ENCODE data around the gene KCNMA1. TPM values are rescaled to one million over a fixed set of nuclear protein-coding genes. Genes with fewer than 3 reads are reported as not detected.

Gene KCNMA1
- total and polyA plus RNA-seq, 9 of the 15 experiments (the other 6 are each of a cell fraction or from before 2014, with no cell fraction given), result 0.01 to 0.95 (median 0.15) TPM; not detected in 4

DNA sequence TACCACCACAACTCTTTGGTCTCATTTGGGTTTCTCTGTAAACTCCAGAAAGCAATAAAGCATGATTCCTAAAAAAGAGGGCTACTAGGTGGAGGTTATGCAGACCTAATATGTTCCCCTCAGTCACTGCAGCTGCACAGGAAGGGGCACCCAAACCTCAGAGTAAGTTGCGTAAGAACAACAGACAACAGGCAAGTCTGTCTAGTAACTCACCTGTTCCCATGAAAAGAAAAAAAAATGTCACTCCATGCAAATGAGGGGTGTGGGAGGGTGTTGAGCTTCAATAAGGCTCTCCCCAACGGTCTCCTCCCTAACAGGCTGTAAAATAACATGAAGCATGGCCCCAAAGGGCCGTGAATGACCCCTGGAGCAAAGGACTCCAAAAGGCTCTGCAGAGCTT lies 461.4 kb downstream of the KCNMA1 start:
- no peaks in the 10 kb centered on the region; the same call in 1 of the 2 replicates for H4K20me1 ChIP-seq (replicated peaks; ENCODE audit: control insufficient read depth, insufficient read depth, low read length)
- POLR2A ChIA-PET, result no interaction called here
- no peak overlapping the region for H3K9ac ChIP-seq (ENCODE audit: insufficient read depth in 1 of 2, low read depth in 2 of 2, low read length in 2 of 2)
- 2% methylated on average over 3 of the region's 3 CpGs for WGBS (ENCODE audit: insufficient coverage, low coverage, missing lambda C conversion rate)
- H3K9me3 ChIP-seq (replicated peaks; ENCODE audit: control insufficient read depth, insufficient read depth, low read depth, low read length), result no peaks in the 10 kb centered on the region
- no peak overlapping the region for H2AFZ ChIP-seq (ENCODE audit: low read depth, low read length)
- DNase-seq (ENCODE audit: extremely low read depth in 1 of 4, low spot score in 3 of 4) (no peak), FAIRE-seq (no peak), ATAC-seq (no peak)
- intact Hi-C loops (cut with micrococcal nuclease), result no loop called here
- no peaks in the 10 kb centered on the region for H3K79me2 ChIP-seq (ENCODE audit: control insufficient read depth, insufficient read depth, low read length)
- H3K4me2 ChIP-seq (ENCODE audit: insufficient read depth, low read length), result no peak overlapping the region
- H3K36me3 ChIP-seq (ENCODE audit: control insufficient read depth, insufficient read depth, low read length), result no peaks in the 10 kb centered on the region
- BruUV-seq (replicated peaks), result no TSS peak
- in situ Hi-C loops (cut with MboI), result no loop called here
- peaks cover 11 to 17% of the 10 kb centered on the region in 2 experiments; a peak in 4 of 5 replicates for H3K27me3 ChIP-seq (ENCODE audit: control insufficient read depth in 2 of 2, insufficient read depth in 2 of 2, low read length in 2 of 2)
- CTCF ChIA-PET (ENCODE audit: low intra/inter-chr PET ratio), result interaction anchor here (0.6 to 1.4 kb wide), 2 partner anchors 468 to 516 kb away, joined by 5 to 6 read pairs; no protein-coding TSS in a partner anchor
- TF ChIP-seq CEBPG (CRISPR knock-in tag; IDR thresholded peaks at IDR 0.05) (no peak), CEBPG (tag; conservative IDR thresholded peaks at IDR 0.05 in 1 of 2, IDR thresholded peaks at IDR 0.05 in 1 of 2) (0 out of 4 replicates have a peak, but pooled peaks of 1 of the 2 experiments have one; percentile 28), TFE3 (CRISPR knock-in tag; IDR thresholded peaks at IDR 0.05) (no peak), CEBPB (tag; IDR thresholded peaks at IDR 0.05) (0 out of 2 replicates have a peak, but pooled peaks have one; percentile 10)
- no peak overlapping the region for H3K27ac ChIP-seq (ENCODE audit: extremely low read depth, low read depth, low read length)
- H3K4me3 ChIP-seq, result no peak overlapping the region
- H3K9me1 ChIP-seq (ENCODE audit: control insufficient read depth, insufficient read depth, low read length), result no peaks in the 10 kb centered on the region
- H3K4me1 ChIP-seq (replicated peaks in 1 of 2; ENCODE audit: control insufficient read depth in 2 of 2, insufficient read depth in 2 of 2, low read length in 2 of 2), result no peaks in the 10 kb centered on the region
